ENCODE results near the gene GRAMD2B.

DNA sequence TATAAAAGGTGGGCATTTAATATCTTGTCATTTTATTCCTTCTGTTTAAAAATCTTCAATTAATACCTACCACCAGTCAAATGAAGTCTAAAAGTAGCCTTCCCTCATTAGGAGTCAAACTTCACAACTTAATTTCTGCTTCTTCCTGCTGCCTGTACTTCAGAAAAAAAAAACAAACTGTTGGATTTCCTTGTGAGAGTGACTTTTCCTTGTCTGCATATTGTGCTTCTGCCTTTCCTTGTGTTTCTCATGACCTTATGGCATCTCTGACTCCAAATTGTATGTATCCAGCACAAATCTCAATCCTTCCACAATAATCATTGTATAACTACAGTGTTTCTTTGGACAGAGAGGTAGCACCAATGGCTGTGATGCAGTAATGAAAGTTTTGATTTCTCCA, 32.1 kb downstream of the GRAMD2B start:
- TF ChIP-seq, protein P1, sequence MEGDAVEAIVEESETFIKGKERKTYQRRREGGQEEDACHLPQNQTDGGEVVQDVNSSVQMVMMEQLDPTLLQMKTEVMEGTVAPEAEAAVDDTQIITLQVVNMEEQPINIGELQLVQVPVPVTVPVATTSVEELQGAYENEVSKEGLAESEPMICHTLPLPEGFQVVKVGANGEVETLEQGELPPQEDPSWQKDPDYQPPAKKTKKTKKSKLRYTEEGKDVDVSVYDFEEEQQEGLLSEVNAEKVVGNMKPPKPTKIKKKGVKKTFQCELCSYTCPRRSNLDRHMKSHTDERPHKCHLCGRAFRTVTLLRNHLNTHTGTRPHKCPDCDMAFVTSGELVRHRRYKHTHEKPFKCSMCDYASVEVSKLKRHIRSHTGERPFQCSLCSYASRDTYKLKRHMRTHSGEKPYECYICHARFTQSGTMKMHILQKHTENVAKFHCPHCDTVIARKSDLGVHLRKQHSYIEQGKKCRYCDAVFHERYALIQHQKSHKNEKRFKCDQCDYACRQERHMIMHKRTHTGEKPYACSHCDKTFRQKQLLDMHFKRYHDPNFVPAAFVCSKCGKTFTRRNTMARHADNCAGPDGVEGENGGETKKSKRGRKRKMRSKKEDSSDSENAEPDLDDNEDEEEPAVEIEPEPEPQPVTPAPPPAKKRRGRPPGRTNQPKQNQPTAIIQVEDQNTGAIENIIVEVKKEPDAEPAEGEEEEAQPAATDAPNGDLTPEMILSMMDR (IDR thresholded peaks at IDR 0.05): no peak
- no peak for TF ChIP-seq POLR2A (IDR thresholded peaks at IDR 0.05)

Measured in body of pancreas (tissue), 4 donors.